ENCODE measurements around the gene SH3GL2.
A peak's percentile ranks its signal among the peaks of the same experiment; 100 is the strongest.

Gene SH3GL2

DNA sequence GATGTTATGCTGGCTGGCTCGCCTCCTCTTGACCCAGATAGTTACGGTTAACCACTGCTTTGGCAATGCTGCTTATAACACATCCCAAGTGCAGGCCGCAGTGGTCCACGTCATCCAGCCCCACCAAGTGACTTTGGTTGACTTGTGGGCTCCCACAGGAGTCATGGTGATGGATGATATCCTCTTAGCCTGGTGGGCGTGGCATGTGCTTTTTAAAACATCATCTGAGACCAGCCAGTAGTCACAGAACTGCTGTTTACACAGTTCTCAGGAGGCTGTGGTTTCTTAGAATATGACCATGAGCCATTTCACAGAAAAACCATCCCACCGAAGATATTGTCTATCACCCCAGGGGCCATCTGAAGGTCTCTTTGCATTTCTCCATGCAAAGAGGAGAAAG lies 216.9 kb downstream of the SH3GL2 start:
- no peak overlapping the region for H3K4me3 ChIP-seq
- H3K27ac ChIP-seq, result no peak overlapping the region

DNA sequence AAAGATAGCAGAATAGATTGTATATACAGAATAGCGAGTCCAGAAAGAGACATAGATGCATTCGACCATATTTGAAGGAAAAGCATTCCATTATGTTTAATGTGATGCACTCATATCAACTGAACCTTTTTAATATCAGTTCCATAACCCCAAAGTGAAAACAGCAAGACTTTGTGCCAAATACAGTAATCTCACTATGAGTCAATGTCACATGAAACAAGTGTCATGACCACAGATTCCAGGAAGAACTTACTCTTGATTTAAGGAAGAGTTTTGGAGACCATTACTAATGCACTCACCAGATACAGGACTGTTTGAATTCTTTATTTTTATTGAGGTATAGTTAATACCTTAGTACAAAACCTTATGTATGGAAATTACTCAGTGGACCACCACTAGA lies 220.5 kb downstream of the SH3GL2 start:
- Histone ChIP-seq H3K27ac (peak overlapping the region in 1 of 21 experiments; percentile 54), H3K4me3 (no peak overlapping the region)

DNA sequence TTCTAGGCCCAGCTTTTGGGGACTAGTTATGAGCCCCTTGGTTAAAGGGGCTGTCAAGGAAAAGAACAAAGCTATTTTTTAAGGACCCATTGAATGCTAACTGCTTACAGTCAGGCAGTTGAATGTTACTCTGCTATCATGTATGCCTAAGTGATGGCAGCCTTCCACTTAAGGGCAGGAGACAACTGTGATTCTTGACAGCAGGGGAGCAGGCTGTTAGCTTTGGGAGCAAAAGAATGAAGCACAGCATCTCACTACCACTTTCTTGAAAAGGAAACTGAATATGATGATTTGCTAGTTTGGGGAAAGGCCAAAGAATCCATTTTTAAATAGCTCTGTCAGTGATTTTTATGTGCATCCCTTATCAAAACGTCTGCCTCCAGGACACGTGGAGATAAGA lies 221.6 kb downstream of the SH3GL2 start:
- Histone ChIP-seq H3K27ac (peak overlapping the region in 1 of 21 experiments; percentile 54), H3K4me3 (no peak overlapping the region)

DNA sequence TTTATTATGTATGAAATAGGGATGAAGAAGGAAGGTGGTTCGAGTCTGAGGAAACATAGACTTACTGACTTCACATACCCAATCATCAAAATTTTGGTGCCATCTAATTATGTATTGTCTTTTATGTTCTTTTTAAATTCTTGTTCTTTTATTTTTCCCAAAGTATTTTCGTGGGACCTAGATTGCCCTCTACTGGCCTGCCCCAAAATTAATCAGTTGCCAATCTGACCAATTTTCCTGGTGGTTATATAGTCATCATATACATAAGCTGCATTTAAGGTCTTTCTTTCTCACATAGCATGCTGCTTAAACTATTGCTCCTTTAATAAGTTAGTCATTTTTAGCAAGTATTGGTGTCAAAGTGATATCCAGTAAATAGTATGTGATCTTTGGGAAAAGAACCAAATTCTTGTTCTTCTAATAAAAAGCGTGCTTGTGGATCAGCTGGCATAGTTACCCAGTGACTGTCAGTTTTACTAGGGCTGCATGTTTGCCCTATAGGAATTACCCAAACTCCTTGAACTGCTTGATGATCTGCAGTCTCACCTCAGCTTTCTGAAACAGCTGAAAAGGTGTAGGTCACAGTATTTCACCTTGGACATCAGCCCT lies 223.5 kb downstream of the SH3GL2 start:
- Histone ChIP-seq H3K27ac (no peak overlapping the region), H3K4me3 (no peak overlapping the region)

DNA sequence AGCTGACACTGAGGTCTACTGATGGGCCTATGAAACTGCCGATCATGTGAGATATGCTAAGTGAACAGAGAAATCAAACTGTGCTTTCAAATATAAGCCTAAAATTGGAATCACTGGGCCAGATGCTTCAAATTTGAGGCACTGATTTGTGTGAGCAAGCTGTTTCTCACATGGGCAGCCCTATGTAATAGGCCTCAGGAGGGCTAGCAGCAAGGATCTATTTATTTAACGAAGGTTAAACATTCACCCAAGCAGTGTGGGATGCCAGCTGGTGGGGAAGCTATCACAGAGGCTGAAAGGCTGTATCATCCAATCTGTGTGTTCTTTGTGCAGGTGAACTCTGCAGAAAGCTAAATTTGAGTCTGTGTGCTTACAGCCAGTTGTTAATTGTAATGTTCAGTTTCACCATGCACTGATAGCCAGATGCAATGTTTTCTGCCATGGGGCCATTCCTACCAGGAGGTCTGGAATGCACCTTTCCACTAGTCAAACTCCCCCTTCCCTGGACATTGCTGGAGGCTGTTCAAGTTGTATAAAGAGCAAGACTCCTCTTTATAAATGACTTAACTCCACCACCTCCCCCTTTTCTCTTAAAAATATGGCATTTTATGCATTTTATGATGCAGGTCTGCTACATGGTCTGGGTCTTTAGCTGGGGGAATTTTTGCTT lies 228.9 kb downstream of the SH3GL2 start:
- Histone ChIP-seq H3K4me3 (no peak overlapping the region), H3K27ac (no peak overlapping the region)

DNA sequence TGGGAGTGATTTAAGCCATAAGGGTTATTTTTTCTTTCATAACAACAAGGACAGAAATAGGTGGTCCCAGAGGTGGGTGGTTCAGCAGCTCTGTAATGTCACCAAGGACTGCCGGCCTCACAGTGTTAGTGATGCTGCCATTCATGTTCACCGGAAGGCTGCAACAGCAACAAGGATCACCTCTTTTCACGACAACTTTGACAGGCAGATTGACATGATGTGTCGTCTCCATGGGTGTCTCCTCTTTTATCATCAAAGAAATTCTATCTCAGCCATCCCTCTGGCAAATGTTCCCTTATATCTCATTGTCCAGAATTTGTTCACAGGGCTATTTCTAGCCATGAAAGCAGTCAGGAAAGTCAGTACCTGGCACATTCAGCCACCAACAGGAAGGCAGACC lies 231.5 kb downstream of the SH3GL2 start:
- Histone ChIP-seq H3K4me3 (no peak overlapping the region), H3K27ac (no peak overlapping the region)

DNA sequence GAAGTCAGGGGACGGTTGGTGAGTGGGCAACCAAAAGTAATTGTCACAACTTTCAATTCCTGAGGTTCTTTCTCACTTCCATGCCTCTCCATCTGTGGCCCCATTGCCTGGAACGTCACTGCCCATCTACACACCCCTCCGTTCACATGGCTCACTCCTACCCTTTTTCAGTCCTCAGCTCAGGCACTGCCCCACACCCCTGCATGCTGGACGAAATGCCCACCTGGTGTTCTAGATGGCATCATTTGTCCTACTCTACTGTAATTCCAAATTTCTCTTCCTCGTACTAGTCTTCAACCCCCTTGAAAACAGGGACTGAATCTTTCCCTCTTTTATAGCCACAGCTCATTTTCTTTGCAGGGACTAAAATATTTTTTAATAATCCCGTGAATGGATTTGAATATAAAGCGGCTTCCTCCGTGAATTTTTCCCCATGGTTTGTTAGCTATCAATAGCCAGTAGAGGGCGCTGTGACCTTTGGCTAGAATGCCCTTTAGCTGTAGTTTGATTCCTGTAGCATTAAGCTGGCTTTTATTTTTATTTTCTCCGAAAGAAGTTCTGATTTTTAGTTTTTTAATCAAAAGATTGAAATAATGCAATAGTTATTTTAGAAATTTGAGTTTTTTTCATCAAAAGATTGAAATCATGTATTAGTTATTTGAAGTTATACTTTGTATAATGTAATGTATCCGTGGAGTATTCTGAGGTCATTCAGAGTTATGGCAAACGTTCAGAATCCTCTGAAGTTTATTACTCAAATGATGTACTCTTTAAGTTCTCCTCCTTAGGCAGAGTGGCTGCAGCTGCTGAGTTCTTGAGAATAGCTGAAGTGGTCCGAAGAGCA lies 232.1 kb downstream of the SH3GL2 start:
- Histone ChIP-seq H3K27ac (no peak overlapping the region), H3K4me3 (no peak overlapping the region)

DNA sequence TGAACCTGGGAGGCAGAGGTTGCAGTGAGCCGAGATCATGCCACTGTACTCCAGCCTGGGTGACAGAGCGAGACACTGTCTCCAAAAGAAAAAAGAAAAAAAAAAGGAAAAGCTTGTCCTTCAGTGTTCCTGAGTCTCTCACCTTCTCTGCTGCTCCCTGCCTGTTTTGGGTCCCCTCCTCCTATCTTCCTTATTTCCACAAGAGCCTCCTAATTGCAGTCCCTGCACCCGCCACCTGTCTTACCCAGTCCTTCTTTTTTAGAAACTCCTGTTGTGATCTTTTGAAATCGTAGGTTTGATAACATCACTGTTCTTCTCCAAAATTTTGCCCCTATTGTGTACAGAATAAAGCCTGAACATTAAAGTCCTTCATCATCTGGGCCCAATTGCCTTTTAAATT lies 234.9 kb downstream of the SH3GL2 start:
- Histone ChIP-seq H3K4me3 (no peak overlapping the region), H3K27ac (no peak overlapping the region)

DNA sequence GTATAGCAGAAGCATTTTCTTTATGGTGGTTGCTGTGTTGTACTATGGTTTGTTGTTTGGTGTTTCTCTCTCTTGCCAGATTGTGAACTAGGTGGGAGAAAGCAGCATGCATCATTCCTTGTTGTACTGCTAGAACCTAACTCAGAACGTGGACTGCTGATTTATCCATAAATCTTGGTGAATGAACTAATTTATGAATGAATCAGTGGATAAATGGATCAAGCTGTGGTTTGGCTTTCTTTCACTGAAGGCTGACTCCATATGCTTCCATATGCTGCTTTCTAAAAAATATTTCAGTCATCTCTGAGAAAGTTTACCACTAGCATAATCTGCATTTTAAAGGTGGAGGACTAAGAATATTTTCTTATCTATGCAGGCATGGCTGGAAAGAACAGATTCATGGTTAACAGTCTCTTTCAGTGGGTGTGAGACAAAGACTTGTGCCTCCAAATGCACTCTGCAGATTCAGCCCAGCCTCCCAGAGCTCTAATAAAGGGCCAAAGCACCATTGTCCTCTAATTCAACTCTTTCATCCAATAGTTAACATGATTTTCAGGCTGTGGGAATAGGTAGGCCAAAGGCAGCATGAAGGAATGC lies 237.7 kb downstream of the SH3GL2 start:
- no peak overlapping the region for H3K27ac ChIP-seq

DNA sequence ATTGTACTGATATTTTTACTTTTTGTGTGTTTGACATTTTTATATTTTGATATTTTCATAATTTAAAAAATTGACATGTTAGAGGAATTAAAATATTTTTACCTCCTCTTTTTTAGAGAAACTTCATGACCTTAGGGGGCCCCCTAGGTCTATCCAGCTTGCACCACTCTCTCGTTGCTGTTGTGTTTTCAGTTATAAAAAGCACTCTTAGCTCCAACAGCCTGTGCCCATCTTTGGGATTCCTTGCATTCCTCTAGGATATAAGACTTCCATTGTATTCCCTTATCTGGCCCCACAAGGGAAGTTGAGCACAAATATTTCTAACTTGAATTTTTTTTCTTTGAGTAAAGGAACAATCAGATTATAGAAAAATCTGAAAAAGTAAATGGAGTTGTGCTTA lies 245.3 kb downstream of the SH3GL2 start:
- Histone ChIP-seq H3K4me3 (no peak overlapping the region), H3K27ac (no peak overlapping the region)

More for the DNA sequence above, 237.7 kb downstream of the SH3GL2 start:
- H3K4me3 ChIP-seq, result no peak overlapping the region

DNA sequence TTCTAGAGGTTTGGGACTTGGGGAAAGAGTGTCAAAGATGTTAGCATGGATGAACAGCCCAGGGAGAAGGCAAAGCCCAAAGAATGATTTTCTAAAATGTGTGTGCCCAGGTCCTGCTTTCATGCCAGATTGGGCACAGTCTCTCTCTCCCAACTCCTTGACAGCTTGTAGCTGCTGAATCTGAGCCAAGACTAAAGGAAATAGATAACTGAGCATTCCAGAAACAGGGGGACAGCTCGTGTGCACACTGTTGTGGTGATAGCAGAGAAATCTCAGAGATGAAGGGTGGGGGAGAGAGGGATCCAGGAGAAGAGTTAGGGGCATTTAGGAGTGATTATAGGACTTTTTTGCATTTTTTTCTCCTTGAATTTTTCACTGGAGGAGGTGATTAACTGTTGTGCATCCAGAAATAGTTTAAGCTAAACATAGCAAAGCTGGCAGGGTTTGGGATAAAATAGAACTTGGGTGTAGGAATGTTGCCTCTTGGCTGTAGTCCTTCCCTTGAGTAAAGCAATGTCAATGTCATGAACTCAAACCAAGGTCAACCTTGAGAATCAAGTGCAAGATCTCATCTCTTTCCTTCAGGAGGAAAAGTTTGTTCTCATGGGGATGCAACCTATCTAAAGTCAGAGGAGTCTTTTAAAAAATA lies 245.9 kb downstream of the SH3GL2 start:
- no peak overlapping the region for H3K4me3 ChIP-seq
- no peak overlapping the region for H3K27ac ChIP-seq

DNA sequence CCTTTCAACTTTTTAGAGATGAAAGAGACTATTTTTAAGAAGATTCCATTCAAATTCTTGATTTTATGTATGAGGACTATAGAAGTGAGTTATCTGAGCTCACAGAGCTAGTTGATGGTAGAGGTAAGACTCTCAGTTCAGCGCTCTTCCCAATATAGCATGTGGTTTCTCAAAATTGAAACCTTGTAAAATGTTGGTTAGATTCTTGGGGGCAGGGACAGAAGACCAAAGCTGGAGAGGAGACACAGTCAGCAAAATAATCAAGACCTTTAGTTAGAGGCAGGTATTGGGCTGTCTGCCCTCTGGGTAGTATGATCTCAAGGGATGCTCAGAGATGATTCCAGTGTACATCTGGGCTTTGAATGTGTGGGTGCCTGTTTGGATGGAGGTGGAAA lies 246.4 kb downstream of the SH3GL2 start:
- no peak overlapping the region for H3K4me3 ChIP-seq
- H3K27ac ChIP-seq, result no peak overlapping the region

DNA sequence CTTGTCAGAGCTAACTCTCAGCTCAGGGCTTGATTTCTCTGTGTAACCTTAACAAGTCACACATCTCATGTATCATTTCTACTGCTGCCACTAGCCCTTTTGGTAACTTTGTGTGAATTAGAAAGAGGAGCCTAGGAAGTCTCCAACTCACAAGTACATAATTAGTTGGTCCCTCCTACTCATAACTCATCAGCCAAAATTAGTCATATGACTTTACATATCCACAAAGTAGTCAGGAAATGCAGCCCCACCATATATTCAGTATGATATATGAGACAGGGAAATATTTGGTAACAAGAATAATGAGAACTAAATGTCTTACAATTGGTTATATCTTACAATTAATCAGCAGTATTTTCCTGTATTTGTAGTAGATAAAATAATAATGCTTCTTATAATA lies 250.2 kb downstream of the SH3GL2 start:
- Histone ChIP-seq H3K27ac (no peak overlapping the region), H3K4me3 (no peak overlapping the region)

DNA sequence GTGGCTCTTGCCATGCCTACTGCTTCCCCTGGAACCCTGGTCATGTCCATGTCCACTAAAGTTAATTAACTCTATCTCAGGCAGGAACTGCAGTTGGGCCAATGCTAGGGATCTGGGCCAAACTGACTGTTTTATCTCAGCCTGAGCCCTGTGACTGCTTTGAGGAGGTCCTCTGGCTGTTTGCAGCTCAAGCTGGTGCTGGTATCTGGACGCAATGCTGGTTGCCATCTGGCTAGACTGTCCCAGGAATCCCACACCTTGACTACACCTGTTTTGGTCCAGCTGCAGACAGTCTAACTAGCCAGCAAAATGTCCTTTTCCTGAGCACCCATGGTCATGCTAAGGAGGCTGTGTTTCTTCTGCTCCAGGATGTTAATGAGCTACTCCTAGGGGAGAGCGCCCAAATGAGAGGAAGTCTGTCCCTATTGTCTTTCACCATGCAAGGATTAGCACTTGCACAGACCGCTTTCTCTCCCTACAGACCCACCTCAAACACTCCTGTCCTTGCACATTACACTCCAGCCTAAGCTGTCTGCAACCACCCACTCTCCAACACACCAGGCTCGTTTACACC lies 251.0 kb downstream of the SH3GL2 start:
- no peak overlapping the region for H3K4me3 ChIP-seq
- no peak overlapping the region for H3K27ac ChIP-seq

DNA sequence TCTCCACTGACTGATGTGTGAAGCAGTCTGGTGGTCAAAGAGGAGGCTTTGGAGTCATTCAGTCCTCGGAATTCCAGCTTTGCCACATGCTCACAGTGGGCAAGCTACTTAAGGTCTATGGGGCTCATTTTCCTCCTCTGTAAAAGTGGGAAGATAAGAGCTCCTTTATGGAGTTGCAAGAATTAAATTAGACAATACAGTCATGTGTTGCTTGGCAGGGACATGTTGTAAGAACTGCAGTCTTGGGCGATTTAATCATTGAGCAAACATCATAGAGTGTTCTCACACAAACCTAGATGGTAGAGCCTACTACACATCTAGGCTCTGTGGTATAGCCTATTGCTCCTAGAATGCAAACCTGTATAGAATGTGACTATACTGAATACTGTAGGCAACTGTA lies 253.9 kb downstream of the SH3GL2 start:
- Histone ChIP-seq H3K4me3 (no peak overlapping the region), H3K27ac (no peak overlapping the region)

DNA sequence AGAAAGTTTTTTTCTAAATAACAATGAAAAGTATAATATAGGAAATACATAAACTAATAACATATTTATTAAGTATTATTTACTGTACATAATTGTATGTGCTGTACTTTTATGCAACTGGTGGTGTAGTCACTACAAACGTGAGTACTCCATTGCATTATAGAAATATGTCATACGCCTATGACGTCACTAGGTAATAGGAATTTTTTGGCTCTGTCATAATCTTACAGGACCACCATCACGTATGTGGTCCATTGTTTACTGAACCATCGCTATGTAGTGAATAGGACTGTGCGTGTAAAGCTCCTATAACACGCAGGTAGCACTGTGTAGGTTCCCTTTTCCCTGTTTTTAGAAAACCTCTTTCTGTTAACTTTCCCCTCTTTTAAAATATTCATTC lies 255.0 kb downstream of the SH3GL2 start:
- Histone ChIP-seq H3K27ac (no peak overlapping the region), H3K4me3 (no peak overlapping the region)

DNA sequence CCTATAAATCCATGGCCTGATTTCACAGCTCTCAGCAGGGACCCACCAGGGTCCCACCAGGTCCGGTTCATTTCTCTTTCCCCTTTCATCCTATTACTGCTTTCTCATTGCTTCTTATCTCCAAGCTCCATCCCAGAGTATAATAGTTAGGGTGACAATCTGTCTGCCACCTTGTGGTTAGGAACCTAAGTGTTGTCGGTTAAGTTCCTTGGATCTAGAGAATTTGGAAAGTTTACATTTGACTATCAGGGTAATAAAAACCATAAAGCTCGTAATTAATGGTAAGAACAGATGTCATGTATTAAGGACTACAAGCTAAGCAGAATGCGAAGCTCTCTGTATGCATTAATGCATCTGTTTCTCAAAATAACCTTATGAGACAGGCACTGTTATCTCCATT lies 259.1 kb downstream of the SH3GL2 start:
- Histone ChIP-seq H3K27ac (no peak overlapping the region), H3K4me3 (no peak overlapping the region)

DNA sequence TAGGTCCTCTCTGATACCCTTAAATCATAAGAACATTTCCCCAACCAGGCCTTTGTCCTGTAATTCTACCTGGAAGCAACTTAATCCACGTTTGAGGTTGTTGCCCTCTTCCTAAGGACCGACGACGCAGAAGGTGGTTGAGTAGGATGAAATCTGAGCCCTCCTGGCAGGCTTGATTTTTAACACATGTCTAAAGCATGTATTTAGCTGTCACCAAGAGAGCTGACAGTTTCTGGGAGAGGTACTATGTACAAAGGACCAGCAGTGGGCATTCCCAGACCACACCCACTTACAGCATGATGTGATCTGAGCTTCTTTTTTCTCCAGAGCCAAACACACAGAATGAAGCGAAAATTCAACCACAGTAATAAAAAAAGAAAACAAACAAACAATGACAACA lies 260.9 kb downstream of the SH3GL2 start:
- Histone ChIP-seq H3K27ac (no peak overlapping the region), H3K4me3 (no peak overlapping the region)

DNA sequence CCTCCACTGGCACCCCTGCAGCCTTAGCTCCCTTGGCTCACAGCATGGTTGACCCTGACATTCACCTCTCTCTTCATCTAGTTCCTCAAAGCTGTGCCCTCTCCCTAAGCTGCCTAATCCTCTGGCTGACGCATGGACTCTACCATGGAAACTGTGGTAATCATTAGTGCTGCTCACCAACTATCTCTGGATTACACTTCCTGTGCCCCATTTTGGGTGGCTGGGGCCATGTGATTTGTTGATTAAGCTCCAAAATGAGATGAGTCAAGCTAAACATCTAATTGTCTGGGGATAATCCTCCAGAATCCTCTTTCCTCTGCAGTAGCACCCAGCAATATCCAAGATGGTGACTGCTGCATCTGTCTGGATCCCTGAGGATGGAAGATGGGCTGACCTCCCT lies 264.4 kb downstream of the SH3GL2 start:
- Histone ChIP-seq H3K4me3 (no peak overlapping the region), H3K27ac (no peak overlapping the region)

All from skin epidermis (tissue), 12 donors.